ENCODE results near the gene TMEM269. TPM values are rescaled to one million over a fixed set of nuclear protein-coding genes. Genes with fewer than 3 reads are reported as not detected.
A peak's percentile ranks its signal among the peaks of the same experiment; 100 is the strongest.

Gene TMEM269
- total and polyA plus RNA-seq, 2 donors (not counting 1 experiment from before 2014, with no cell fraction given), result 0.21 to 0.47 TPM

- Histone ChIP-seq H3K4me2 (replicated peaks; ENCODE audit: low read depth, low read length, poor library complexity, severe bottlenecking) (peak overlapping the region; percentile 56), H3K79me2 (ENCODE audit: control insufficient read depth, insufficient read depth, low read length) (no peaks in the 10 kb centered on the region), H4K20me1 (ENCODE audit: control insufficient read depth, insufficient read depth, low read length, poor library complexity, severe bottlenecking) (no peaks in the 10 kb centered on the region), H3K36me3 (replicated peaks in 1 of 2; ENCODE audit: control extremely low read depth in 1 of 2, control insufficient read depth in 1 of 2, extremely low read depth in 1 of 2, insufficient read depth in 2 of 2, low read length in 1 of 2) (no peaks in the 10 kb centered on the region), H3K9ac (ENCODE audit: low read length) (no peak overlapping the region), H3K4me1 (ENCODE audit: control insufficient read depth in 2 of 2, insufficient read depth in 2 of 2, low read length in 2 of 2) (peaks cover 10 to 16% of the 10 kb centered on the region in 2 donors), H3K27ac (ENCODE audit: low read length in 2 of 2) (no peak overlapping the region), H2AFZ (ENCODE audit: insufficient read depth, low read depth, low read length, poor library complexity, severe bottlenecking) (peak overlapping the region; percentile 73), H3K9me3 (ENCODE audit: control extremely low read depth in 1 of 3, control insufficient read depth in 2 of 3, insufficient read depth in 1 of 3, low read length in 2 of 3) (no peaks in the 10 kb centered on the region), H3K27me3 (replicated peaks in 1 of 4; ENCODE audit: control extremely low read depth in 1 of 4, control insufficient read depth in 3 of 4, insufficient read depth in 4 of 4, low read length in 3 of 4) (no peaks in the 10 kb centered on the region), H3K4me3 (ENCODE audit: control extremely low read depth in 1 of 5, extremely low read depth in 1 of 5, insufficient read depth in 1 of 5, low read depth in 2 of 5, low read length in 4 of 5) (no peak overlapping the region)
- CTCF ChIA-PET, result interaction anchor here (1.1 kb wide), 1 partner anchor 158 kb away, joined by 3 read pairs; no protein-coding TSS in a partner anchor
- POLR2A ChIA-PET, result no interaction called here
- H3K4me1 Mint-ChIP-seq, result peaks cover 8% of the 10 kb centered on the region
- no peaks in the 10 kb centered on the region for H3K27me3 Mint-ChIP-seq
- DNase-seq (no peak), ATAC-seq (ENCODE audit: low read depth) (no peak)
- H3K9me3 Mint-ChIP-seq (ENCODE audit: insufficient read depth), result no peaks in the 10 kb centered on the region
- 94% methylated on average over 6 of the region's 8 CpGs for WGBS (ENCODE audit: insufficient coverage)
- H3K4me3 Mint-ChIP-seq, result no peak overlapping the region
- TF ChIP-seq CTCF (IDR thresholded peaks at IDR 0.05) (no peak), EZH2 (IDR thresholded peaks at IDR 0.05; ENCODE audit: borderline replicate concordance, insufficient read depth, low read depth, low read length, poor library complexity, severe bottlenecking) (no peak)
- no peak overlapping the region for H3K27ac Mint-ChIP-seq
- intact Hi-C loops (cut with micrococcal nuclease), result no loop called here
Measured at GRCh38 chr1:42736571-42737200, 48.1 kb upstream of the TMEM269 start.

GRCh38 chr1:42737257-42737656, 47.5 kb upstream of the TMEM269 start:
- Histone ChIP-seq H2AFZ (ENCODE audit: insufficient read depth, low read depth, low read length, poor library complexity, severe bottlenecking) (peak overlapping the region; percentile 73), H3K4me3 (ENCODE audit: control extremely low read depth in 1 of 5, extremely low read depth in 1 of 5, insufficient read depth in 1 of 5, low read depth in 2 of 5, low read length in 4 of 5) (no peak overlapping the region), H3K27ac (ENCODE audit: low read length in 2 of 2) (no peak overlapping the region), H3K27me3 (replicated peaks in 1 of 4; ENCODE audit: control extremely low read depth in 1 of 4, control insufficient read depth in 3 of 4, insufficient read depth in 4 of 4, low read length in 3 of 4) (no peaks in the 10 kb centered on the region), H3K9me3 (ENCODE audit: control extremely low read depth in 1 of 3, control insufficient read depth in 2 of 3, insufficient read depth in 1 of 3, low read length in 2 of 3) (no peaks in the 10 kb centered on the region), H3K36me3 (replicated peaks in 1 of 2; ENCODE audit: control extremely low read depth in 1 of 2, control insufficient read depth in 1 of 2, extremely low read depth in 1 of 2, insufficient read depth in 2 of 2, low read length in 1 of 2) (no peaks in the 10 kb centered on the region), H3K4me1 (ENCODE audit: control insufficient read depth in 2 of 2, insufficient read depth in 2 of 2, low read length in 2 of 2) (peaks cover 10 to 16% of the 10 kb centered on the region in 2 donors), H3K79me2 (ENCODE audit: control insufficient read depth, insufficient read depth, low read length) (no peaks in the 10 kb centered on the region), H3K9ac (ENCODE audit: low read length) (no peak overlapping the region), H4K20me1 (ENCODE audit: control insufficient read depth, insufficient read depth, low read length, poor library complexity, severe bottlenecking) (no peaks in the 10 kb centered on the region), H3K4me2 (replicated peaks; ENCODE audit: low read depth, low read length, poor library complexity, severe bottlenecking) (peak overlapping the region; percentile 56)
- POLR2A ChIA-PET, result no interaction called here
- intact Hi-C loops (cut with micrococcal nuclease), result no loop called here
- DNase-seq (peak; percentile 42), ATAC-seq (ENCODE audit: low read depth) (no peak)
- no peaks in the 10 kb centered on the region for H3K27me3 Mint-ChIP-seq
- TF ChIP-seq CTCF (IDR thresholded peaks at IDR 0.05), result no peak
- TF ChIP-seq EZH2 (IDR thresholded peaks at IDR 0.05; ENCODE audit: borderline replicate concordance, insufficient read depth, low read depth, low read length, poor library complexity, severe bottlenecking), result no peak
- 1% methylated on average over 5 of the region's 5 CpGs for WGBS (ENCODE audit: insufficient coverage)
- CTCF ChIA-PET, result interaction anchor here (1.1 kb wide), 1 partner anchor 159 kb away, joined by 3 read pairs; no protein-coding TSS in a partner anchor
- peaks cover 8% of the 10 kb centered on the region for H3K4me1 Mint-ChIP-seq
- H3K9me3 Mint-ChIP-seq (ENCODE audit: insufficient read depth), result no peaks in the 10 kb centered on the region
- no peak overlapping the region for H3K27ac Mint-ChIP-seq
- H3K4me3 Mint-ChIP-seq, result no peak overlapping the region

Data from B cell (primary cell).